ENCODE measurements around the gene SLC9A3. TPM values are rescaled to one million over a fixed set of nuclear protein-coding genes. Genes with fewer than 3 reads are reported as not detected.

Gene SLC9A3
- total and polyA plus RNA-seq, 2 of the 13 experiments (the other 11 are each of a cell fraction or from before 2014, with no cell fraction given): 1.5 to 1.8 TPM

DNA sequence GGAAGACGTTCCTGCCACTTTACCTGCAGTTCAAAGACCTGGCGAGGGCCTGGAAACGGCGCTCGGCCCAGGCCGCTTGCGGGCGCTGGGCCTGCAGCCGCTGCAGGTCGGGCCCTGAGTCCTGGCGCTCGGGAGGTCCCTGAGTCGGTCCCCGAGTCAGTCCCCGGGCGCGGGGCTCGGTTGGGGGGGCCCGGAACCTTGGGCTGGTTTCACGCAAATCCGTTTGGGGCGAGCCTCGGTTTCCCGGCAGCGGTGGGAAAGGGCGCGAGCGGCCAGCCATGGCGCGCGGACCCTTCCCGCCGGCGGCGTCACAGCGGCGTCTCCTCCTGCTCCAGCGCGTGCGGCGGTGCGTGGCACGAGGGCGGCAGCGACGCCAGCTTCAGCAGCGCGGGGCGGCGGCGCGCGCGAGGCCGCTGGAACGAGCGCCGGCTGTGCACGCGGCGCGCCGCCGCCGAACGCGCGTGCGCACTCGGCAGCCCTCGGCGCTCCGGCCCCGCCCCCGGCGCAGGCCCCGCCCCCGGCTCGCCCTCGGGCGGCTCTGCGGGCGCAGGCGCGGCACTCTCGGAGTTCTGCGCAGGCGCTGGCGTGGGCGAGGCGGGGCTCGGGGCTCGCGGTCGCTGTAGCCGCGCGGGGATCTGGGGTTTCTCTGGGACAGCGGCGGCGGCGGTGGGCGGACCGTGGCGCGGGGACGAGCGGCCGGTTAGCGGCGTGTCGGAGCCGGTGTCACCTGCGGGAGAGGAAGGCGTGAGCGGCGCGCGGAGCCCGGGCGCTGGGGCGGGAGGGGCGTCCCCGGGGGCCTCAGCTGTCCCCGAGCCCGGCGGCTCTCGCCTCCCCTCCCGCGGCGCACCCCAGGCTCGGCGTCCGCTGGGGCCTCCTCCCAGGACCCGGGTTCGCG, 51.3 kb downstream of the SLC9A3 start (continued):
- TF ChIP-seq, protein P1, sequence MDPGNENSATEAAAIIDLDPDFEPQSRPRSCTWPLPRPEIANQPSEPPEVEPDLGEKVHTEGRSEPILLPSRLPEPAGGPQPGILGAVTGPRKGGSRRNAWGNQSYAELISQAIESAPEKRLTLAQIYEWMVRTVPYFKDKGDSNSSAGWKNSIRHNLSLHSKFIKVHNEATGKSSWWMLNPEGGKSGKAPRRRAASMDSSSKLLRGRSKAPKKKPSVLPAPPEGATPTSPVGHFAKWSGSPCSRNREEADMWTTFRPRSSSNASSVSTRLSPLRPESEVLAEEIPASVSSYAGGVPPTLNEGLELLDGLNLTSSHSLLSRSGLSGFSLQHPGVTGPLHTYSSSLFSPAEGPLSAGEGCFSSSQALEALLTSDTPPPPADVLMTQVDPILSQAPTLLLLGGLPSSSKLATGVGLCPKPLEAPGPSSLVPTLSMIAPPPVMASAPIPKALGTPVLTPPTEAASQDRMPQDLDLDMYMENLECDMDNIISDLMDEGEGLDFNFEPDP (CRISPR knock-in tag; conservative IDR thresholded peaks at IDR 0.05): peak; percentile 97
- TF ChIP-seq RAD21 (CRISPR knock-in tag; IDR thresholded peaks at IDR 0.05) (peak; percentile 53), ZNF720 (CRISPR knock-in tag; IDR thresholded peaks at IDR 0.05) (no peak), BRCA1 (CRISPR knock-in tag; IDR thresholded peaks at IDR 0.05) (peak; percentile 79; the same call in 1 of the 2 replicates), MAFF (IDR thresholded peaks at IDR 0.05; ENCODE audit: low read depth, low read length) (no peak), POGZ (CRISPR knock-in tag; IDR thresholded peaks at IDR 0.05) (peak; percentile 24; the same call in 1 of the 2 replicates), THRA (CRISPR knock-in tag; IDR thresholded peaks at IDR 0.05; ENCODE audit: borderline replicate concordance) (peak; percentile 26; the same call in 1 of the 2 replicates), ZNF431 (CRISPR knock-in tag; IDR thresholded peaks at IDR 0.05; ENCODE audit: borderline replicate concordance, low read depth) (peak; percentile 83; the same call in 1 of the 2 replicates), AGO1 (IDR thresholded peaks at IDR 0.05; ENCODE audit: low read depth, low read length, poor library complexity, severe bottlenecking) (peak; percentile 30), ZNF367 (CRISPR knock-in tag; IDR thresholded peaks at IDR 0.05; ENCODE audit: borderline replicate concordance) (peak; percentile 90; the same call in 1 of the 2 replicates), ZBTB7A (CRISPR knock-in tag; IDR thresholded peaks at IDR 0.05) (peak; percentile 53; the same call in 1 of the 2 replicates), MBNL3 (CRISPR knock-in tag; conservative IDR thresholded peaks at IDR 0.05) (no peak), ZNF33A (CRISPR knock-in tag; IDR thresholded peaks at IDR 0.05; ENCODE audit: borderline replicate concordance) (no peak), SPEN (CRISPR knock-in tag; IDR thresholded peaks at IDR 0.05; ENCODE audit: low read depth) (peak; percentile 86), ZNF891 (CRISPR knock-in tag; IDR thresholded peaks at IDR 0.05) (peak; percentile 18; the same call in 1 of the 2 replicates), ELF3 (CRISPR knock-in tag; IDR thresholded peaks at IDR 0.05) (peak; percentile 75), MIXL1 (CRISPR knock-in tag; IDR thresholded peaks at IDR 0.05) (peak; percentile 12; the same call in 1 of the 2 replicates), IRF9 (CRISPR knock-in tag; IDR thresholded peaks at IDR 0.05; ENCODE audit: borderline replicate concordance) (peak; percentile 94; the same call in 1 of the 2 replicates), RORA (CRISPR knock-in tag; IDR thresholded peaks at IDR 0.05) (no peak), ZNF740 (CRISPR knock-in tag; IDR thresholded peaks at IDR 0.05) (peak; percentile 79; the same call in 1 of the 2 replicates)
- TF ChIP-seq, protein P2, sequence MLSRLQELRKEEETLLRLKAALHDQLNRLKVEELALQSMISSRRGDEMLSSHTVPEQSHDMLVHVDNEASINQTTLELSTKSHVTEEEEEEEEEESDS (CRISPR knock-in tag; IDR thresholded peaks at IDR 0.05; ENCODE audit: borderline replicate concordance): 0 out of 2 replicates have a peak, but pooled peaks have one; percentile 76
- TF ChIP-seq, protein P3, sequence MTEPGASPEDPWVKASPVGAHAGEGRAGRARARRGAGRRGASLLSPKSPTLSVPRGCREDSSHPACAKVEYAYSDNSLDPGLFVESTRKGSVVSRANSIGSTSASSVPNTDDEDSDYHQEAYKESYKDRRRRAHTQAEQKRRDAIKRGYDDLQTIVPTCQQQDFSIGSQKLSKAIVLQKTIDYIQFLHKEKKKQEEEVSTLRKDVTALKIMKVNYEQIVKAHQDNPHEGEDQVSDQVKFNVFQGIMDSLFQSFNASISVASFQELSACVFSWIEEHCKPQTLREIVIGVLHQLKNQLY (CRISPR knock-in tag; IDR thresholded peaks at IDR 0.05): no peak
- TF ChIP-seq, protein P4, sequence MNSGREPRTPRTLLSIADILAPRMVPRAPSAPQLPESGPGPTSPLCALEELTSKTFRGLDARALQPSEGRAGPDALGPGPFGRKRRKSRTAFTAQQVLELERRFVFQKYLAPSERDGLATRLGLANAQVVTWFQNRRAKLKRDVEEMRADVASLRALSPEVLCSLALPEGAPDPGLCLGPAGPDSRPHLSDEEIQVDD (CRISPR knock-in tag; IDR thresholded peaks at IDR 0.05; ENCODE audit: borderline replicate concordance): peak; percentile 99; the same call in 1 of the 2 replicates

Measured in HepG2 (cell line).